ENCODE data around the gene DTX4.
"Not testable (repeated sequence)": the region's sequence is repeated elsewhere in the genome, so short reads cannot be mapped to it uniquely, and the experiment has no call there.

DTX4 gene

GRCh38 chr11:59171508-59172322, at the start of gene DTX4:
TSS of gene DTX4 (plus strand) at chr11:59172132. CDS start at chr11:59172596, 464 bp downstream.
- peak; percentile 91 for DNase-seq
- Mint-ChIP-seq H3K4me1 (ENCODE audit: low read depth) (peaks cover 16% of the 10 kb centered on the region), H3K27me3 (peaks cover 21% of the 10 kb centered on the region), H3K4me3 (peak within 1 kb of the TSS; percentile 72), H3K9me3 (no peaks in the 10 kb centered on the region), H3K36me3 (ENCODE audit: low read depth) (no peaks in the 10 kb centered on the region), H3K27ac (no peak within 1 kb of the TSS)

- Mint-ChIP-seq H3K4me1 (ENCODE audit: low read depth) (peaks cover 7% of the 10 kb centered on the region), H3K27ac (no peak overlapping the region), H3K4me3 (peak overlapping the region; percentile 45), H3K36me3 (ENCODE audit: low read depth) (peaks cover 62% of the 10 kb centered on the region), H3K9me3 (peaks cover 8% of the 10 kb centered on the region), H3K27me3 (no peaks in the 10 kb centered on the region)
- peak; percentile 95 for DNase-seq
These were observed 36.1 kb upstream of the DTX4 start for GRCh38 chr11:59135648-59136461.

DNA sequence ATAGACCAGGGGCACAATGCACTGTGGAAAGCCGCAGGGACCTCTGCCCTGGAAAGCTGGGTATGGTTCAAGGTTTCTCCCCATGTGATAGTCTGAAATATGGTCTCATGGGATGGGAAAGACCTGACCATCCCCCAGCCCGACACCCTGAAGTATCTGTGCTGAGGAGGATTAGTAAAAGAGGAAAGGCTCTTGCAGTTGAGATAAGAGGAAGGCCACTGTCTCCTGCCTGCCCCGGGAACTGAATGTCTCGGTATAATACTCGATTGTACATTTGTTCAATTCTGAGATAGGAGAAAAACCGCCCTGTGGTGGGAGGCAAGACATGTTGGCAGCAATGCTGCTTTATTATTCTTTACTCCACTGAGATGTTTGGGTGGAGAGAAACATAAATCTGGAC, 35.4 kb upstream of the DTX4 start:
- not testable (repeated sequence) for H3K27ac Mint-ChIP-seq, DNase-seq, H3K27me3 Mint-ChIP-seq, H3K9me3 Mint-ChIP-seq, H3K4me3 Mint-ChIP-seq
- Mint-ChIP-seq H3K36me3 (ENCODE audit: low read depth) (peaks cover 55% of the 10 kb centered on the region), H3K4me1 (ENCODE audit: low read depth) (peaks cover 14% of the 10 kb centered on the region)

GRCh38 chr11:59137190-59137589, 34.7 kb upstream of the DTX4 start:
- peaks cover 1% of the 10 kb centered on the region for H3K9me3 Mint-ChIP-seq
- no peak overlapping the region for H3K27ac Mint-ChIP-seq
- peaks cover 50% of the 10 kb centered on the region for H3K36me3 Mint-ChIP-seq (ENCODE audit: low read depth)
- no peak for DNase-seq
- H3K4me1 Mint-ChIP-seq (ENCODE audit: low read depth), result peaks cover 21% of the 10 kb centered on the region
- H3K27me3 Mint-ChIP-seq, result no peaks in the 10 kb centered on the region
- no peak overlapping the region for H3K4me3 Mint-ChIP-seq

- Mint-ChIP-seq H3K4me1 (ENCODE audit: low read depth) (peaks cover 32% of the 10 kb centered on the region), H3K27me3 (no peaks in the 10 kb centered on the region), H3K27ac (no peak overlapping the region), H3K4me3 (no peak overlapping the region), H3K9me3 (no peaks in the 10 kb centered on the region), H3K36me3 (ENCODE audit: low read depth) (peaks cover 50% of the 10 kb centered on the region)
- no peak for DNase-seq
These were observed 33.3 kb upstream of the DTX4 start for GRCh38 chr11:59138643-59139042.

GRCh38 chr11:59141191-59141590, 30.7 kb upstream of the DTX4 start:
- H3K4me1 Mint-ChIP-seq (ENCODE audit: low read depth), result peaks cover 45% of the 10 kb centered on the region
- H3K27me3 Mint-ChIP-seq, result no peaks in the 10 kb centered on the region
- H3K9me3 Mint-ChIP-seq, result no peaks in the 10 kb centered on the region
- DNase-seq, result no peak
- no peak overlapping the region for H3K27ac Mint-ChIP-seq
- peak overlapping the region; percentile 94 for H3K4me3 Mint-ChIP-seq
- H3K36me3 Mint-ChIP-seq (ENCODE audit: low read depth), result peaks cover 52% of the 10 kb centered on the region

GRCh38 chr11:59141673-59142460, 30.1 kb upstream of the DTX4 start:
- no peaks in the 10 kb centered on the region for H3K27me3 Mint-ChIP-seq
- H3K4me3 Mint-ChIP-seq, result peak overlapping the region; percentile 94
- peak overlapping the region; percentile 95 for H3K27ac Mint-ChIP-seq
- peaks cover 59% of the 10 kb centered on the region for H3K36me3 Mint-ChIP-seq (ENCODE audit: low read depth)
- H3K9me3 Mint-ChIP-seq, result no peaks in the 10 kb centered on the region
- H3K4me1 Mint-ChIP-seq (ENCODE audit: low read depth), result peaks cover 51% of the 10 kb centered on the region
- DNase-seq, result no peak

GRCh38 chr11:59142530-59143507, 29.1 kb upstream of the DTX4 start, which contains the start of gene FAM111A:
TSS of gene FAM111A (plus strand) at chr11:59142856. CDS start at chr11:59148873, 6,017 bp downstream.
- Mint-ChIP-seq H3K36me3 (ENCODE audit: low read depth) (peaks cover 61% of the 10 kb centered on the region), H3K27ac (peak within 1 kb of the TSS; percentile 95), H3K4me3 (peak within 1 kb of the TSS; percentile 94), H3K27me3 (no peaks in the 10 kb centered on the region), H3K4me1 (ENCODE audit: low read depth) (peaks cover 59% of the 10 kb centered on the region), H3K9me3 (no peaks in the 10 kb centered on the region)
- peak; percentile 86 for DNase-seq

GRCh38 chr11:59144096-59144495, 27.8 kb upstream of the DTX4 start:
- DNase-seq, result no peak
- Mint-ChIP-seq H3K4me1 (ENCODE audit: low read depth) (peaks cover 64% of the 10 kb centered on the region), H3K4me3 (peak overlapping the region; percentile 94), H3K27me3 (no peaks in the 10 kb centered on the region), H3K9me3 (no peaks in the 10 kb centered on the region), H3K27ac (peak overlapping the region; percentile 95), H3K36me3 (ENCODE audit: low read depth) (peaks cover 67% of the 10 kb centered on the region)

DNA sequence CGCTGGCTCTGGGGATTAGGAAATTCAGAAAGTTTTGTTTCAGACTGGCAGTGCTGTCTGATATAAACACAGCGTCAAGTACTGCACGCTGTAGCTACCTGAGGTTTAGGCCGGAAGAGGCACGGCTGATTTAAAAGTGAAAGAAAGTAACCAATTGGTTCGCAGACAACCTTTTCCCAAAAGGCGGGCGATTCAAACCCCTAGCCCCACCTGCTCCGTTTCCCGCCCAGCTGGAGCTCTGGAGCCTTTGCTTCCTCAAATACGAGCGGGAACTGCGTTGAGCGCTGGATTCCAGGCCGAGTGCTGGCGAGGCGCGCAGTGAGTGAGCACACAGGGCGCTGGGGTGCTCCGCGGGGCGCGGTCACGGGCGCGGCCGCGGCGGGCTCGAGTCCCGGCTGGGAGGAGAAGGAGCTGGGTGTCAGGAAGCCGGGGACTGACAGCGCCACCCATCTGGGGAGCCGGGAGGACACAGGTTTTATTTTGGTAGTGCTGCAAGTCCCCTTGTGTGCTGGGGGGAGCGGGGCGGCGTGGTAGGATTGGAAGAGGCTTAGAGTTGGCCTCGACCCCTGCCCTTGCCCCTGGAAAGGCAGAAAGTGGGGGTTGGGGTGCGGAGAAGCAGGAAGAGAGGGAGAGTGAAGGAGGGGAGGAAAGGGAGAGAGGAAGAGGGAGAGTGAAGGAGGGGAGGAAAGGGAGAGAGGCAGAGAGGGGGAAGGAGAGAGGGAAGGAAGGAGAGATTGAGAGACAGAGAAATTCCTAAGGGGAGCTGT, 27.2 kb upstream of the DTX4 start:
- Mint-ChIP-seq H3K27ac (peak overlapping the region; percentile 95), H3K9me3 (no peaks in the 10 kb centered on the region), H3K4me1 (ENCODE audit: low read depth) (peaks cover 66% of the 10 kb centered on the region), H3K4me3 (peak overlapping the region; percentile 94), H3K27me3 (no peaks in the 10 kb centered on the region), H3K36me3 (ENCODE audit: low read depth) (peaks cover 70% of the 10 kb centered on the region)
- peak; percentile 78 for DNase-seq

DNA sequence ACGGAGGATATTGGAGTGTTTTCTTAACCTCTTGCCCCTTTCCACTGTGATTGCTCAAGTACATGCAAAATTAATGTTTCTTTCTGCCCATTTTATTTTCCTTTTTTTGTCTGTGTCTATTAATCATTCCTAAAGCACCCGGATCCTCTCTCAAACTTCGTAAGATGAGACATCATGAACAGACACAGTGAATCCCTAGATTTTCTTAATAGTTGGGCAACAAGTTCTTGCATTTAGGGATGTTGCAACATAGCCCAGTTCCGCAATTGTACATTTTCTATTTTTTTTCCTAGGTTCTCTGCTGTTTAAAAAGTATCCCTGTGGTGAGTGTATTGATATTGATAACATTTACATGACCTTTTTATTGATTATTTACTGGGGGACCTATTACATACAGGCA, 26.4 kb upstream of the DTX4 start:
- no peaks in the 10 kb centered on the region for H3K9me3 Mint-ChIP-seq
- peaks cover 75% of the 10 kb centered on the region for H3K36me3 Mint-ChIP-seq (ENCODE audit: low read depth)
- H3K4me3 Mint-ChIP-seq, result peak overlapping the region; percentile 94
- H3K4me1 Mint-ChIP-seq (ENCODE audit: low read depth), result peaks cover 70% of the 10 kb centered on the region
- DNase-seq, result no peak
- H3K27ac Mint-ChIP-seq, result peak overlapping the region; percentile 95
- H3K27me3 Mint-ChIP-seq, result no peaks in the 10 kb centered on the region

- Mint-ChIP-seq H3K27ac (peak overlapping the region; percentile 94), H3K36me3 (ENCODE audit: low read depth) (peaks cover 78% of the 10 kb centered on the region), H3K27me3 (no peaks in the 10 kb centered on the region), H3K9me3 (no peaks in the 10 kb centered on the region), H3K4me1 (ENCODE audit: low read depth) (peaks cover 51% of the 10 kb centered on the region), H3K4me3 (peak overlapping the region; percentile 32)
- no peak for DNase-seq
These were observed 20.2 kb upstream of the DTX4 start for GRCh38 chr11:59151761-59152160.
